RWPE1 (cell line): ENCODE results near the gene TMEM187.

Experiments
- CTCF ChIA-PET: fragments of 350-600 bp; sonication (Branson Sonifier 250); formaldehyde crosslinking; extraction: SDS; loops from one replicate; lab custom pipeline; 2021; lab: Yijun Ruan, JAX
- POLR2A ChIA-PET: fragments of 400-600 bp; formaldehyde crosslinking; extraction: SDS; loops from one replicate; lab custom pipeline; 2020; ENCODE audit warnings: antibody characterized with exemption; ENCODE audit not compliant: low non-redundant PET; lab: Yijun Ruan, JAX
- DNase-seq: peaks from one replicate; pipeline ENCODE4 v3.0.0; 2012; ENCODE audit warnings: low spot score
- H3K27ac ChIP-seq: fragments of 450-650 bp; 2 replicates; pipeline ENCODE4 v1.5.1; 2017
- TF ChIP-seq, protein P1 (sequence below): fragments of 450-650 bp; conservative IDR thresholded peaks from 2 replicates; pipeline ENCODE4 v1.5.1; 2017; ENCODE audit warnings: low read depth, mild to moderate bottlenecking

TMEM187 gene

GRCh38 chrX:154019633-154020528 lies 47.3 kb downstream of the TMEM187 start, which contains the start of gene IRAK1:
Gene IRAK1 (minus strand): TSS chrX:154019902. CDS start chrX:154019812, 90 bp downstream.
- ChIA-PET POLR2A (interaction anchor here (1.0 kb wide), 1 partner anchor 47 kb away, joined by 3 read pairs; the partner anchor contains the start of gene TMEM187), CTCF (interaction anchor here (0.6 to 0.8 kb wide), 2 partner anchors 22 to 543 kb away, joined by 3 to 4 read pairs; no protein-coding TSS in a partner anchor)
- TF ChIP-seq, protein P1, sequence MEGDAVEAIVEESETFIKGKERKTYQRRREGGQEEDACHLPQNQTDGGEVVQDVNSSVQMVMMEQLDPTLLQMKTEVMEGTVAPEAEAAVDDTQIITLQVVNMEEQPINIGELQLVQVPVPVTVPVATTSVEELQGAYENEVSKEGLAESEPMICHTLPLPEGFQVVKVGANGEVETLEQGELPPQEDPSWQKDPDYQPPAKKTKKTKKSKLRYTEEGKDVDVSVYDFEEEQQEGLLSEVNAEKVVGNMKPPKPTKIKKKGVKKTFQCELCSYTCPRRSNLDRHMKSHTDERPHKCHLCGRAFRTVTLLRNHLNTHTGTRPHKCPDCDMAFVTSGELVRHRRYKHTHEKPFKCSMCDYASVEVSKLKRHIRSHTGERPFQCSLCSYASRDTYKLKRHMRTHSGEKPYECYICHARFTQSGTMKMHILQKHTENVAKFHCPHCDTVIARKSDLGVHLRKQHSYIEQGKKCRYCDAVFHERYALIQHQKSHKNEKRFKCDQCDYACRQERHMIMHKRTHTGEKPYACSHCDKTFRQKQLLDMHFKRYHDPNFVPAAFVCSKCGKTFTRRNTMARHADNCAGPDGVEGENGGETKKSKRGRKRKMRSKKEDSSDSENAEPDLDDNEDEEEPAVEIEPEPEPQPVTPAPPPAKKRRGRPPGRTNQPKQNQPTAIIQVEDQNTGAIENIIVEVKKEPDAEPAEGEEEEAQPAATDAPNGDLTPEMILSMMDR: no peak
- DNase-seq: peak; percentile 62
- peak within 1 kb of the TSS; percentile 89 for H3K27ac ChIP-seq

GRCh38 chrX:154020536-154021115 lies 48.1 kb downstream of the TMEM187 start:
- POLR2A ChIA-PET: interaction anchor here (1.0 kb wide), 1 partner anchor 48 kb away, joined by 3 read pairs; the partner anchor contains the start of gene TMEM187
- DNase-seq: no peak
- TF ChIP-seq, protein P1: no peak
- peak overlapping the region; percentile 89 for H3K27ac ChIP-seq
- CTCF ChIA-PET: interaction anchor here (0.6 to 0.8 kb wide), 2 partner anchors 21 to 544 kb away, joined by 3 to 4 read pairs; no protein-coding TSS in a partner anchor

GRCh38 chrX:154021131-154021611 lies 48.6 kb downstream of the TMEM187 start:
- TF ChIP-seq, protein P1: no peak
- DNase-seq: no peak
- ChIA-PET CTCF (no interaction called here), POLR2A (no interaction called here)
- peak overlapping the region; percentile 89 for H3K27ac ChIP-seq

- ChIA-PET POLR2A (no interaction called here), CTCF (no interaction called here)
- DNase-seq: no peak
- H3K27ac ChIP-seq: peak overlapping the region; percentile 59
- TF ChIP-seq, protein P1: no peak
Measured at GRCh38 chrX:154022108-154022507, 49.6 kb downstream of the TMEM187 start.

DNA sequence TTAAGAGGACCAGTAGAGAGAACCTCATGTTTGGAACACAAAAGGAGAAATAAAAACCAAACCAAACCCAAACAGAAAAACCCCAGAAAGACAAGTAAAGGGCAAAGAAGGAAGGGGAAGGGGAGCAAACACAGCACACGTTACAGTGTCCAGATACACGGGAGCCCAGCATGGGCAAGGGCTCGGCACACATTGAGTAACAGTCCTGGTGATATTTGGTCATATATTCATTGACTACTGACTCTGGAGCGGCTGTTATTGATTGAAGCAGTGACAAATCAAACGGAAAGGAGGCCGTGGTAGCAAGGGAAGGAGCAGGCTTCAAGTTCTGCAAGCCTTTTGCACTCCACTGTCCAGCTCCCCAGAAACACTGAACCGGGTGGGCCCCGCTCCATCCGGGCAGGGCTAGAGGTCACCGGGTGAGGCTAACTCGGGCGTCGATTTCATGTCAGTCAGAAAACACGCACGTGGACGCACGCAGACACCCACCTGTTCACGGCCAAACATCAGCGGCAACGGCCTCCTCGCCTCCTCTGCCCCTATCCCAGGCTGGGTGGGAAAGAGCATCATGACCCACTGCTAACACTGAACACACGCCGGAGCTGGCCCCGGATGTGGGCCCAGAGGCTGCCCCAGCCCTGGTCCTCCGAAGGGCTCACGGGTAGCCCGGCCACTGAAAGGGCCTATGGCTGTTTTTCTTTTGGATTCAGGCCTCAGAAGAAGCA lies 50.9 kb downstream of the TMEM187 start:
- DNase-seq: no peak
- TF ChIP-seq, protein P1: no peak
- ChIA-PET CTCF (no interaction called here), POLR2A (interaction anchor here (1.0 kb wide), 1 partner anchor 11 kb away, joined by 3 read pairs; no protein-coding TSS in a partner anchor)
- peak overlapping the region; percentile 16 for H3K27ac ChIP-seq
